ENCODE results near the gene TP53. TPM values are rescaled to one million over a fixed set of nuclear protein-coding genes. Genes with fewer than 3 reads are reported as not detected.

TP53 gene
- total and polyA plus RNA-seq, 2 of the 4 experiments (the other 2 are of a cell fraction) = 31.2 to 48.5 TPM

- peak overlapping the region; percentile 98 for H2AFZ ChIP-seq (replicated peaks; ENCODE audit: low read length, poor library complexity)
- peak overlapping the region; percentile 1 for H3K4ac ChIP-seq (ENCODE audit: low read depth, low read length)
- H3K27ac ChIP-seq (ENCODE audit: insufficient read depth, low read length) = no peak overlapping the region
- peak overlapping the region; percentile 59 to 91; a peak in 2 of 4 replicates for H4K8ac ChIP-seq (ENCODE audit: low read depth in 2 of 2, low read length in 2 of 2)
- H4K5ac ChIP-seq (ENCODE audit: low read depth, low read length) = peak overlapping the region; percentile 52
- H2BK5ac ChIP-seq (ENCODE audit: low read depth, low read length, poor library complexity, severe bottlenecking) = no peak overlapping the region
- ChIA-PET CTCF (interaction anchor here (0.6 to 1.4 kb wide), 3 partner anchors 26 to 51 kb away, joined by 3 to 5 read pairs (median 4); partner anchors contain the start of genes TP53 and WRAP53), POLR2A (ENCODE audit: unreplicated experiment) (no interaction called here)
- H3K14ac ChIP-seq (replicated peaks; ENCODE audit: low read depth, low read length) = 0 out of 2 replicates have a peak overlapping the region, but pooled peaks have one; percentile 12
- no peak overlapping the region for H2BK20ac ChIP-seq (ENCODE audit: low read depth, low read length)
- H2AK9ac ChIP-seq (replicated peaks; ENCODE audit: low read depth, low read length, poor library complexity) = peak overlapping the region; percentile 57
- dilution Hi-C loops (cut with HindIII; ENCODE audit: low sequenced_read_pairs, unreplicated experiment) = no loop called here
- 0 out of 2 replicates have a peak, but pooled peaks cover 4% of the 10 kb centered on the region for H3K9me1 ChIP-seq (ENCODE audit: insufficient read depth, low read length)
- H3K4me3 ChIP-seq (ENCODE audit: insufficient read depth, low read depth, low read length) = peak overlapping the region; percentile 73
- WGBS, 2 experiments (ENCODE audit: extremely low coverage in 2 of 2, insufficient read length in 1 of 2) = no CpG with 5 or more reads among the region's 20 CpGs
- H3K18ac ChIP-seq (ENCODE audit: low read depth, low read length) = no peak overlapping the region
- in situ Hi-C loops (cut with MboI; ENCODE audit: low sequenced_read_pairs) = no loop called here
- peak overlapping the region; percentile 60 for H3K9ac ChIP-seq (ENCODE audit: low read depth, low read length)
- H3K36me3 ChIP-seq (ENCODE audit: control insufficient read depth, insufficient read depth, low read length) = no peaks in the 10 kb centered on the region
- intact Hi-C loops (cut with micrococcal nuclease) = no loop called here
- H3K79me1 ChIP-seq (ENCODE audit: low read depth in 1 of 2, low read length in 2 of 2) = no peaks in the 10 kb centered on the region
- peak overlapping the region; percentile 5; the same call in 1 of the 2 replicates for H2AK5ac ChIP-seq (ENCODE audit: low read depth, low read length)
- peak overlapping the region; percentile 4; the same call in 1 of the 2 replicates for H4K91ac ChIP-seq (ENCODE audit: insufficient read depth, low read depth, low read length)
- no peak overlapping the region for H3K56ac ChIP-seq (ENCODE audit: extremely low read depth, insufficient read depth, low read length)
- BruUV-seq (replicated peaks) = no TSS peak
- no peak for TF ChIP-seq CHD1 (IDR thresholded peaks at IDR 0.05; ENCODE audit: low read depth, low read length)
- TF ChIP-seq NFE2L2 (IDR thresholded peaks at IDR 0.05; ENCODE audit: low read depth, low read length) = no peak
- TF ChIP-seq POLR2A (IDR thresholded peaks at IDR 0.05; ENCODE audit: low read depth, low read length) = no peak
- no peak for TF ChIP-seq FOS (IDR thresholded peaks at IDR 0.05; ENCODE audit: low read depth, low read length)
- no peak for TF ChIP-seq MXI1 (IDR thresholded peaks at IDR 0.05; ENCODE audit: borderline replicate concordance, low read depth, low read length)
- no peak for TF ChIP-seq RAD21 (IDR thresholded peaks at IDR 0.05; ENCODE audit: low read length)
- H4K20me1 ChIP-seq (ENCODE audit: insufficient read depth, low read length) = no peaks in the 10 kb centered on the region; the same call in 1 of the 2 replicates
- no peak overlapping the region for H3K23ac ChIP-seq (ENCODE audit: low read depth, low read length)
- H3K27me3 ChIP-seq (ENCODE audit: control insufficient read depth, insufficient read depth, low read length) = peaks cover 72% of the 10 kb centered on the region
- no peak overlapping the region for H2BK120ac ChIP-seq (ENCODE audit: low read depth, low read length)
- peaks cover 5% of the 10 kb centered on the region; the same call in 1 of the 2 replicates for H3K4me1 ChIP-seq (ENCODE audit: control insufficient read depth, insufficient read depth, low read length)
- peak overlapping the region; percentile 86 for H3K4me2 ChIP-seq (ENCODE audit: low read depth, low read length)
- DNase-seq (no peak), ATAC-seq (ENCODE audit: low read depth) (no peak)
- no peaks in the 10 kb centered on the region for H3K9me3 ChIP-seq (ENCODE audit: control insufficient read depth, insufficient read depth, low read length)
- H2BK15ac ChIP-seq (ENCODE audit: low read depth, low read length) = 0 out of 3 replicates have a peak overlapping the region, but pooled peaks have one; percentile 14
Measured at GRCh38 chr17:7715936-7716886, 28.9 kb upstream of the TP53 start.
